22Rv1 (cell line): ENCODE results near the gene ZBTB14.

Experiments used
- CTCF ChIP-seq: fragments of 450-650 bp; IDR thresholded peaks from 2 replicates; pipeline ENCODE4 v1.5.1; 2017; ENCODE audit warnings: mild to moderate bottlenecking
- ZFX ChIP-seq: fragments of 450-650 bp; IDR thresholded peaks from 2 replicates; pipeline ENCODE4 v1.6.1; 2017; ENCODE audit warnings: antibody characterized with exemption, borderline replicate concordance

- TF ChIP-seq ZFX (no peak), CTCF (no peak)
These were observed 12.8 kb downstream of the ZBTB14 start for GRCh38 chr18:5282770-5283169.
